Activated naive CD8-positive, alpha-beta T cell treated with anti-CD3 and anti-CD28 coated beads, Interleukin-2, amount 50 U/mL, for 24 hours (primary cell): ENCODE measurements around the gene PPP1R13L.

Experiments used
- ATAC-seq: fragments of 150-1000 bp; cut with Tn5 transposase; one replicate; pipeline ENCODE4 v1.10.0; 2021
- DNase-seq: peaks from one replicate; pipeline ENCODE4 v3.0.0; 2021
- H3K27ac Mint-ChIP-seq: one replicate; pipeline ENCODE4 v1.8.0; 2021; ENCODE audit warnings: mild to moderate bottlenecking, mixed read lengths
- H3K27me3 Mint-ChIP-seq: one replicate; pipeline ENCODE4 v1.8.0; 2021; ENCODE audit warnings: mixed read lengths
- H3K36me3 Mint-ChIP-seq: one replicate; pipeline ENCODE4 v1.8.0; 2021; ENCODE audit warnings: low read depth, mixed read lengths
- H3K4me1 Mint-ChIP-seq: one replicate; pipeline ENCODE4 v1.8.0; 2021; ENCODE audit warnings: mixed read lengths
- H3K4me3 Mint-ChIP-seq: one replicate; pipeline ENCODE4 v1.8.0; 2021; ENCODE audit warnings: mild to moderate bottlenecking, moderate library complexity, mixed read lengths
- H3K9me3 Mint-ChIP-seq: one replicate; pipeline ENCODE4 v1.8.0; 2021; ENCODE audit warnings: mixed read lengths

The PPP1R13L gene

GRCh38 chr19:45376045-45376724, 28.7 kb downstream of the PPP1R13L start:
- ATAC-seq: no peak
- no peaks in the 10 kb centered on the region for H3K9me3 Mint-ChIP-seq
- no peaks in the 10 kb centered on the region for H3K36me3 Mint-ChIP-seq
- H3K27me3 Mint-ChIP-seq: no peaks in the 10 kb centered on the region
- H3K27ac Mint-ChIP-seq: no peak overlapping the region
- no peak for DNase-seq
- no peaks in the 10 kb centered on the region for H3K4me1 Mint-ChIP-seq
- H3K4me3 Mint-ChIP-seq: no peak overlapping the region

- Mint-ChIP-seq H3K9me3 (no peaks in the 10 kb centered on the region), H3K36me3 (peaks cover 5% of the 10 kb centered on the region), H3K4me1 (peaks cover 21% of the 10 kb centered on the region), H3K27ac (peak within 1 kb of the TSS; percentile 93), H3K27me3 (peaks cover 1% of the 10 kb centered on the region), H3K4me3 (peak within 1 kb of the TSS; percentile 86)
- ATAC-seq (peak; percentile 99), DNase-seq (peak; percentile 100)
Measured at GRCh38 chr19:45370410-45371204, 34.3 kb downstream of the PPP1R13L start, which contains the start of gene ERCC2. Gene ERCC2 (minus strand): TSS chr19:45370573. CDS start chr19:45370540, 33 bp downstream.

GRCh38 chr19:45368737-45369340, 36.0 kb downstream of the PPP1R13L start:
- no peaks in the 10 kb centered on the region for H3K9me3 Mint-ChIP-seq
- peaks cover 5% of the 10 kb centered on the region for H3K36me3 Mint-ChIP-seq
- no peak overlapping the region for H3K27ac Mint-ChIP-seq
- DNase-seq: no peak
- peak overlapping the region; percentile 55 for H3K4me3 Mint-ChIP-seq
- peaks cover 1% of the 10 kb centered on the region for H3K27me3 Mint-ChIP-seq
- peaks cover 21% of the 10 kb centered on the region for H3K4me1 Mint-ChIP-seq
- ATAC-seq: no peak

GRCh38 chr19:45368127-45368526, 36.7 kb downstream of the PPP1R13L start:
- H3K36me3 Mint-ChIP-seq: peaks cover 5% of the 10 kb centered on the region
- no peak overlapping the region for H3K4me3 Mint-ChIP-seq

GRCh38 chr19:45364696-45365095, 40.2 kb downstream of the PPP1R13L start:
- no peak overlapping the region for H3K27ac Mint-ChIP-seq
- H3K9me3 Mint-ChIP-seq: no peaks in the 10 kb centered on the region
- ATAC-seq (no peak), DNase-seq (no peak)
- H3K4me3 Mint-ChIP-seq: no peak overlapping the region
- H3K36me3 Mint-ChIP-seq: peaks cover 5% of the 10 kb centered on the region
- no peaks in the 10 kb centered on the region for H3K27me3 Mint-ChIP-seq
- peaks cover 12% of the 10 kb centered on the region for H3K4me1 Mint-ChIP-seq

More at GRCh38 chr19:45368127-45368526, 36.7 kb downstream of the PPP1R13L start:
- H3K4me1 Mint-ChIP-seq: peaks cover 21% of the 10 kb centered on the region
- H3K9me3 Mint-ChIP-seq: no peaks in the 10 kb centered on the region
- ATAC-seq: no peak
- H3K27me3 Mint-ChIP-seq: peaks cover 1% of the 10 kb centered on the region
- no peak overlapping the region for H3K27ac Mint-ChIP-seq
- no peak for DNase-seq

GRCh38 chr19:45363861-45364459, 40.9 kb downstream of the PPP1R13L start:
- H3K4me3 Mint-ChIP-seq: no peak overlapping the region
- H3K27me3 Mint-ChIP-seq: no peaks in the 10 kb centered on the region
- no peak for ATAC-seq
- DNase-seq: no peak
- no peak overlapping the region for H3K27ac Mint-ChIP-seq
- no peaks in the 10 kb centered on the region for H3K9me3 Mint-ChIP-seq
- H3K4me1 Mint-ChIP-seq: peaks cover 7% of the 10 kb centered on the region
- H3K36me3 Mint-ChIP-seq: peaks cover 5% of the 10 kb centered on the region

GRCh38 chr19:45362291-45362690, 42.6 kb downstream of the PPP1R13L start:
- DNase-seq: no peak
- no peak for ATAC-seq
- peaks cover 3% of the 10 kb centered on the region for H3K36me3 Mint-ChIP-seq
- no peaks in the 10 kb centered on the region for H3K4me1 Mint-ChIP-seq
- no peak overlapping the region for H3K4me3 Mint-ChIP-seq
- no peaks in the 10 kb centered on the region for H3K27me3 Mint-ChIP-seq
- H3K9me3 Mint-ChIP-seq: no peaks in the 10 kb centered on the region
- no peak overlapping the region for H3K27ac Mint-ChIP-seq

GRCh38 chr19:45361608-45362007, 43.3 kb downstream of the PPP1R13L start:
- peaks cover 5% of the 10 kb centered on the region for H3K36me3 Mint-ChIP-seq
- no peaks in the 10 kb centered on the region for H3K9me3 Mint-ChIP-seq
- no peak for DNase-seq
- H3K4me1 Mint-ChIP-seq: no peaks in the 10 kb centered on the region
- no peak overlapping the region for H3K4me3 Mint-ChIP-seq
- no peak overlapping the region for H3K27ac Mint-ChIP-seq
- no peaks in the 10 kb centered on the region for H3K27me3 Mint-ChIP-seq
- no peak for ATAC-seq

- ATAC-seq (no peak), DNase-seq (no peak)
- Mint-ChIP-seq H3K4me1 (no peaks in the 10 kb centered on the region), H3K9me3 (no peaks in the 10 kb centered on the region), H3K27ac (no peak overlapping the region), H3K36me3 (peaks cover 15% of the 10 kb centered on the region), H3K4me3 (no peak overlapping the region), H3K27me3 (no peaks in the 10 kb centered on the region)
Measured at GRCh38 chr19:45358213-45358792, 46.6 kb downstream of the PPP1R13L start.

GRCh38 chr19:45357445-45357783, 47.5 kb downstream of the PPP1R13L start:
- ATAC-seq (no peak), DNase-seq (no peak)
- Mint-ChIP-seq H3K27ac (no peak overlapping the region), H3K9me3 (no peaks in the 10 kb centered on the region), H3K4me1 (no peaks in the 10 kb centered on the region), H3K4me3 (no peak overlapping the region), H3K27me3 (no peaks in the 10 kb centered on the region), H3K36me3 (peaks cover 15% of the 10 kb centered on the region)

GRCh38 chr19:45356760-45357444, 48.0 kb downstream of the PPP1R13L start:
- Mint-ChIP-seq H3K27ac (no peak overlapping the region), H3K4me1 (no peaks in the 10 kb centered on the region), H3K4me3 (no peak overlapping the region), H3K36me3 (peaks cover 15% of the 10 kb centered on the region), H3K27me3 (no peaks in the 10 kb centered on the region), H3K9me3 (no peaks in the 10 kb centered on the region)
- ATAC-seq: no peak
- no peak for DNase-seq

GRCh38 chr19:45355910-45356309, 49.0 kb downstream of the PPP1R13L start:
- no peak overlapping the region for H3K4me3 Mint-ChIP-seq
- H3K4me1 Mint-ChIP-seq: no peaks in the 10 kb centered on the region
- no peaks in the 10 kb centered on the region for H3K27me3 Mint-ChIP-seq
- DNase-seq (no peak), ATAC-seq (no peak)
- no peaks in the 10 kb centered on the region for H3K9me3 Mint-ChIP-seq
- H3K36me3 Mint-ChIP-seq: peaks cover 13% of the 10 kb centered on the region
- no peak overlapping the region for H3K27ac Mint-ChIP-seq

GRCh38 chr19:45355402-45355801, 49.5 kb downstream of the PPP1R13L start:
- ATAC-seq (no peak), DNase-seq (no peak)
- H3K4me3 Mint-ChIP-seq: no peak overlapping the region
- peaks cover 13% of the 10 kb centered on the region for H3K36me3 Mint-ChIP-seq
- no peaks in the 10 kb centered on the region for H3K27me3 Mint-ChIP-seq
- H3K4me1 Mint-ChIP-seq: no peaks in the 10 kb centered on the region
- no peaks in the 10 kb centered on the region for H3K9me3 Mint-ChIP-seq
- no peak overlapping the region for H3K27ac Mint-ChIP-seq
